Astrocyte (in vitro differentiated cells and primary cell): Measurements from ENCODE around the gene CAPN12. TPM values are rescaled to one million over a fixed set of nuclear protein-coding genes. Genes with fewer than 3 reads are reported as not detected.

ENCODE experiments used
- DNase-seq: peaks from one replicate; pipeline ENCODE4 v3.0.0-alpha.2; 2010; ENCODE audit warnings: low read depth
- FAIRE-seq: peaks from 2 replicates; lab custom pipeline; 2011; peaks lifted over from hg19 to GRCh38; lab: Jason Lieb, UNC
- H2AFZ ChIP-seq: 2 replicates; pipeline ENCODE4 v1.6.0; 2012; ENCODE audit warnings: low read depth, low read length, inconsistent platforms
- H3K27ac ChIP-seq: 2 replicates; pipeline ENCODE4 v1.5.1; 2011; ENCODE audit warnings: low read depth, low read length, inconsistent platforms
- H3K27me3 ChIP-seq: 2 replicates; pipeline ENCODE4 v1.6.0; 2011; ENCODE audit warnings: low read length, inconsistent platforms; ENCODE audit not compliant: insufficient read depth
- H3K36me3 ChIP-seq: 2 replicates; pipeline ENCODE4 v1.5.1; 2011; ENCODE audit warnings: low read length, inconsistent platforms; ENCODE audit not compliant: insufficient read depth
- H3K4me1 ChIP-seq: 2 replicates; pipeline ENCODE4 v1.5.1; 2011; ENCODE audit warnings: low read length, inconsistent platforms; ENCODE audit not compliant: insufficient read depth
- H3K4me2 ChIP-seq: 2 replicates; pipeline ENCODE4 v1.6.0; 2012; ENCODE audit warnings: low read length, inconsistent platforms
- H3K4me3 ChIP-seq: 2 replicates; pipeline ENCODE4 v1.5.1; 2011; ENCODE audit warnings: low read depth, mild to moderate bottlenecking, low read length, inconsistent platforms; ENCODE audit not compliant: insufficient read depth
- H3K79me2 ChIP-seq: 2 replicates; pipeline ENCODE4 v1.6.0; 2012; ENCODE audit warnings: mild to moderate bottlenecking, low read length, inconsistent platforms; ENCODE audit not compliant: insufficient read depth
- H3K9ac ChIP-seq: 2 replicates; pipeline ENCODE4 v1.6.0; 2012; ENCODE audit warnings: mild to moderate bottlenecking, low read length, inconsistent platforms
- H3K9me3 ChIP-seq: 2 replicates; pipeline ENCODE4 v1.5.1; 2012; ENCODE audit warnings: low read depth, mild to moderate bottlenecking, low read length, inconsistent platforms; ENCODE audit not compliant: insufficient read depth
- H4K20me1 ChIP-seq: 2 replicates; pipeline ENCODE4 v1.6.0; 2012; ENCODE audit warnings: low read length, inconsistent platforms; ENCODE audit not compliant: insufficient read depth
- H3K27ac Mint-ChIP-seq: one replicate; pipeline ENCODE4 v1.8.0; 2021; ENCODE audit warnings: mild to moderate bottlenecking, mixed read lengths; ENCODE audit not compliant: unreplicated experiment
- H3K27me3 Mint-ChIP-seq: one replicate; pipeline ENCODE4 v1.8.0; 2021; ENCODE audit warnings: low read depth, mixed read lengths; ENCODE audit not compliant: unreplicated experiment
- H3K36me3 Mint-ChIP-seq: one replicate; pipeline ENCODE4 v1.8.0; 2021; ENCODE audit warnings: low read depth, mixed read lengths; ENCODE audit not compliant: unreplicated experiment
- H3K4me1 Mint-ChIP-seq: one replicate; pipeline ENCODE4 v1.8.0; 2021; ENCODE audit warnings: low read depth, mixed read lengths; ENCODE audit not compliant: unreplicated experiment
- H3K4me3 Mint-ChIP-seq: one replicate; pipeline ENCODE4 v1.8.0; 2021; ENCODE audit warnings: mild to moderate bottlenecking, moderate library complexity, mixed read lengths; ENCODE audit not compliant: unreplicated experiment
- H3K9me3 Mint-ChIP-seq: one replicate; pipeline ENCODE4 v1.8.0; 2021; ENCODE audit warnings: mild to moderate bottlenecking, mixed read lengths; ENCODE audit not compliant: unreplicated experiment
- CTCF ChIP-seq: IDR thresholded peaks from 2 replicates; pipeline ENCODE4 v1.5.1; 2011; ENCODE audit warnings: low read depth, mild to moderate bottlenecking, inconsistent platforms, low read length, moderate library complexity; ENCODE audit not compliant: insufficient read depth
- EZH2 ChIP-seq: IDR thresholded peaks from 2 replicates; pipeline ENCODE4 v1.6.1; 2012; ENCODE audit warnings: mild to moderate bottlenecking, low read length, inconsistent platforms; ENCODE audit not compliant: insufficient read depth
- total RNA-seq: library from RNA; stranded (reverse); gene quantifications from 2 replicates; pipeline ENCODE4 v1.2.1, GENCODE V29; 2021

Gene CAPN12
- total RNA-seq, 1 donor from 2014 or later = 4.6 TPM

- Histone ChIP-seq H3K9me3 (no peaks in the 10 kb centered on the region), H4K20me1 (peaks cover 57% of the 10 kb centered on the region), H3K79me2 (peaks cover 31% of the 10 kb centered on the region), H3K4me2 (no peak overlapping the region), H2AFZ (no peak overlapping the region), H3K9ac (peak overlapping the region; percentile 23), H3K27me3 (no peaks in the 10 kb centered on the region), H3K36me3 (peaks cover 42% of the 10 kb centered on the region), H3K4me1 (peaks cover 10% of the 10 kb centered on the region), H3K27ac (no peak overlapping the region), H3K4me3 (no peak overlapping the region)
- H3K4me1 Mint-ChIP-seq = peaks cover 7% of the 10 kb centered on the region
- FAIRE-seq = no peak
- H3K27ac Mint-ChIP-seq = peak overlapping the region; percentile 34
- H3K27me3 Mint-ChIP-seq = no peaks in the 10 kb centered on the region
- no peak for DNase-seq
- H3K36me3 Mint-ChIP-seq = peaks cover 28% of the 10 kb centered on the region
- no peak overlapping the region for H3K4me3 Mint-ChIP-seq
- no peaks in the 10 kb centered on the region for H3K9me3 Mint-ChIP-seq
- TF ChIP-seq CTCF = no peak
- no peak for TF ChIP-seq EZH2
Measured at GRCh38 chr19:38727868-38728660, 16.2 kb downstream of the CAPN12 start.

GRCh38 chr19:38727306-38727867, 16.9 kb downstream of the CAPN12 start:
- Mint-ChIP-seq H3K27me3 (no peaks in the 10 kb centered on the region), H3K4me3 (no peak overlapping the region), H3K4me1 (peaks cover 7% of the 10 kb centered on the region), H3K36me3 (peaks cover 30% of the 10 kb centered on the region), H3K9me3 (no peaks in the 10 kb centered on the region), H3K27ac (no peak overlapping the region)
- FAIRE-seq (no peak), DNase-seq (no peak)
- no peak overlapping the region for H2AFZ ChIP-seq
- no peaks in the 10 kb centered on the region for H3K9me3 ChIP-seq
- no peak overlapping the region for H3K27ac ChIP-seq
- H3K4me2 ChIP-seq = no peak overlapping the region
- H3K79me2 ChIP-seq = peaks cover 33% of the 10 kb centered on the region
- no peak overlapping the region for H3K4me3 ChIP-seq
- peak overlapping the region; percentile 23 for H3K9ac ChIP-seq
- H4K20me1 ChIP-seq = peaks cover 58% of the 10 kb centered on the region
- H3K27me3 ChIP-seq = no peaks in the 10 kb centered on the region
- TF ChIP-seq CTCF (no peak), EZH2 (no peak)
- peaks cover 9% of the 10 kb centered on the region for H3K4me1 ChIP-seq
- peaks cover 45% of the 10 kb centered on the region for H3K36me3 ChIP-seq
